A549 (cell line): Measurements from ENCODE around the gene IREB2. TPM values are rescaled to one million over a fixed set of nuclear protein-coding genes. Genes with fewer than 3 reads are reported as not detected.

ENCODE experiments used
- ATAC-seq, 2 experiments: fragments of 200-7000 bp in 1 of 2; fragments of >200 bp in 1 of 2; cut with Nextera tagmentation in 1 of 2; cut with Tn5 transposase in 1 of 2; 3 replicates each; pipeline versions ENCODE4 v1.8.0 to v1.9.1; 2018 to 2020; ENCODE audit warnings: mild to moderate bottlenecking in 1 of 2, moderate library complexity in 1 of 2
- CTCF ChIA-PET: fragments of 300-600 bp; sonication (Branson Sonifier 250); formaldehyde crosslinking; extraction: SDS; loops from one replicate; lab custom pipeline; 2021; ENCODE audit warnings: antibody characterized with exemption, inconsistent platforms; lab: Yijun Ruan, JAX
- POLR2A ChIA-PET: fragments of 350-600 bp; formaldehyde crosslinking; extraction: SDS; loops from one replicate; lab custom pipeline; 2021; ENCODE audit warnings: antibody characterized with exemption, inconsistent platforms; lab: Yijun Ruan, JAX
- DNase-seq, 2 experiments: peaks; one replicate each; pipeline versions ENCODE4 v3.0.0 to v3.0.0-alpha.2; 2011 to 2016; ENCODE audit warnings: low read depth in 1 of 2, low spot score in 1 of 2
- FAIRE-seq: peaks from 2 replicates; lab custom pipeline; 2011; peaks lifted over from hg19 to GRCh38; lab: Jason Lieb, UNC
- H3K27ac ChIP-seq, 2 experiments: fragments of >200 bp; sonication (Bioruptor Twin); formaldehyde crosslinking; 3 replicates each; pipeline ENCODE4 v1.5.1; 2016 to 2017
- H3K4me1 ChIP-seq: fragments of >200 bp; sonication (Bioruptor Twin); formaldehyde crosslinking; 3 replicates; pipeline ENCODE4 v1.6.1; 2016
- H3K4me2 ChIP-seq: fragments of >200 bp; sonication (Bioruptor Twin); formaldehyde crosslinking; 3 replicates; pipeline ENCODE4 v1.6.1; 2016
- H3K4me3 ChIP-seq: fragments of >200 bp; sonication (Bioruptor Twin); formaldehyde crosslinking; 3 replicates; pipeline ENCODE4 v1.5.1; 2016
- H3K9me3 ChIP-seq: fragments of >200 bp; sonication (Bioruptor Twin); formaldehyde crosslinking; 3 replicates; pipeline ENCODE4 v1.6.1; 2016
- BCL3 ChIP-seq: fragments of >200 bp; sonication (Bioruptor Twin); formaldehyde crosslinking; IDR thresholded peaks from 3 replicates; pipeline ENCODE4 v1.6.1; 2016
- BHLHE40 ChIP-seq: IDR thresholded peaks from 2 replicates; pipeline ENCODE4 v1.6.1; 2012; ENCODE audit warnings: low read depth, low read length, inconsistent platforms
- E2F6 ChIP-seq: IDR thresholded peaks from 2 replicates; pipeline ENCODE4 v1.6.1; 2012; ENCODE audit warnings: low read depth, borderline replicate concordance
- ELK1 ChIP-seq: fragments of 150-350 bp; IDR thresholded peaks from 2 replicates; pipeline ENCODE4 v1.6.1; 2014; ENCODE audit warnings: low read depth, mild to moderate bottlenecking, low read length
- FOSB ChIP-seq: fragments of 250-450 bp; sonication (Bioruptor Pico); IDR thresholded peaks from 2 replicates; pipeline ENCODE4 v1.5.0; 2020; ENCODE audit warnings: mild to moderate bottlenecking, moderate library complexity
- HMGXB4 ChIP-seq: fragments of 250-450 bp; sonication (Bioruptor Pico); IDR thresholded peaks from 2 replicates; pipeline ENCODE4 v1.5.0; 2021; ENCODE audit warnings: mild to moderate bottlenecking, moderate library complexity, borderline replicate concordance
- JUNB ChIP-seq: fragments of >200 bp; sonication (Bioruptor Twin); formaldehyde crosslinking; IDR thresholded peaks from 2 replicates; pipeline ENCODE4 v1.6.1; 2016
- KDM1A ChIP-seq: fragments of 200-600 bp; sonication (generic); IDR thresholded peaks from 2 replicates; pipeline ENCODE4 v1.6.1; 2016; ENCODE audit warnings: low read depth, mild to moderate bottlenecking
- MAFK ChIP-seq: fragments of 450-650 bp; IDR thresholded peaks from 2 replicates; pipeline ENCODE4 v1.6.1; 2014; ENCODE audit not compliant: partially characterized antibody
- PBX3 ChIP-seq: IDR thresholded peaks from 2 replicates; pipeline ENCODE4 v1.6.1; 2012
- RAD21 ChIP-seq, 2 experiments: fragments of >200 bp in 1 of 2; sonication (Bioruptor Twin) in 1 of 2; formaldehyde crosslinking in 1 of 2; IDR thresholded peaks in 1 of 2; conservative IDR thresholded peaks in 1 of 2; 2 replicates in 1 of 2; 3 replicates in 1 of 2; pipeline ENCODE4 v1.6.1; 2012 to 2018; ENCODE audit warnings: inconsistent platforms in 1 of 2
- RCOR1 ChIP-seq: fragments of 150-350 bp; IDR thresholded peaks from 2 replicates; pipeline ENCODE4 v1.6.1; 2014; ENCODE audit warnings: antibody characterized with exemption, low read length, low read depth
- RFX5 ChIP-seq: fragments of 450-650 bp; IDR thresholded peaks from 2 replicates; pipeline ENCODE4 v1.7.1; 2014; ENCODE audit warnings: antibody characterized with exemption, mild to moderate bottlenecking, moderate library complexity
- RNF2 ChIP-seq: fragments of 200-600 bp; sonication (generic); IDR thresholded peaks from 2 replicates; pipeline ENCODE4 v1.6.1; 2016; ENCODE audit warnings: low read depth, mild to moderate bottlenecking, antibody characterized with exemption, moderate library complexity, borderline replicate concordance
- SMC3 ChIP-seq: fragments of >200 bp; sonication (Bioruptor Twin); formaldehyde crosslinking; IDR thresholded peaks from 3 replicates; pipeline ENCODE4 v1.6.1; 2018; ENCODE audit warnings: inconsistent platforms
- TFCP2L1 ChIP-seq: fragments of 250-450 bp; sonication (Bioruptor Pico); IDR thresholded peaks from 2 replicates; pipeline ENCODE4 v1.5.0; 2021; ENCODE audit warnings: mild to moderate bottlenecking
- TP53 ChIP-seq: fragments of 250-450 bp; sonication (Bioruptor Pico); IDR thresholded peaks from 2 replicates; pipeline ENCODE4 v1.5.0; 2021; ENCODE audit warnings: mild to moderate bottlenecking, moderate library complexity
- ZFP36 ChIP-seq: fragments of 450-650 bp; IDR thresholded peaks from 2 replicates; pipeline ENCODE4 v1.6.1; 2014; ENCODE audit warnings: borderline replicate concordance; ENCODE audit not compliant: partially characterized antibody
- ZNF302 ChIP-seq: fragments of 250-450 bp; sonication (Bioruptor Pico); IDR thresholded peaks from 2 replicates; pipeline ENCODE4 v1.9.0; 2021; ENCODE audit warnings: inconsistent platforms, mild to moderate bottlenecking, moderate library complexity
- WGBS: methylation state at CpG from one replicate; pipeline ENCODE4 v1.1.6; 2017; ENCODE audit errors: missing lambda C conversion rate; 5-methylcytosine and 5-hydroxymethylcytosine counted together
- polyA plus RNA-seq, 4 experiments: library from polyadenylated mRNA; depleted of rRNA in 3 of 4; stranded (reverse); fragments of >200 nt; fragmentation: RNase III in 1 of 4; extraction: RNeasy Plus Mini Kit Qiagen cat#74134 plus additional on column Dnase treatment in 1 of 4; gene quantifications; 2 replicates in 3 of 4; 3 replicates in 1 of 4; pipeline ENCODE4 v1.2.3, GENCODE V29; 2011 to 2017

The IREB2 gene
- polyA plus RNA-seq, 2 of the 4 experiments (the other 2 are of a cell fraction), result 37.3 to 78.1 TPM

GRCh38 chr15:78540871-78541743 lies 103.1 kb downstream of the IREB2 start:
- Histone ChIP-seq H3K4me2 (peak overlapping the region; percentile 90), H3K4me1 (peaks cover 13% of the 10 kb centered on the region), H3K9me3 (no peaks in the 10 kb centered on the region), H3K4me3 (peak overlapping the region; percentile 72), H3K27ac (peak overlapping the region; percentile 93 to 96)
- TF ChIP-seq JUNB (no peak), PBX3 (no peak), RAD21 (conservative IDR thresholded peaks at IDR 0.05 in 1 of 2, IDR thresholded peaks at IDR 0.05 in 1 of 2) (no peak), RCOR1 (no peak), ZFP36 (no peak), TP53 (no peak), BCL3 (no peak), RNF2 (no peak), E2F6 (no peak), RFX5 (no peak), TFCP2L1 (CRISPR knock-in tag) (no peak), ZNF302 (CRISPR knock-in tag) (no peak), FOSB (CRISPR knock-in tag) (no peak), ELK1 (no peak), SMC3 (no peak)
- CTCF ChIA-PET, result interaction anchor here (0.6 to 2.1 kb wide), 14 partner anchors 9 to 236 kb away, joined by 3 to 10 read pairs (median 4); partner anchors contain the start of gene CHRNA5
- peak in 1 of 2 experiments; percentile 25; a peak in 3 of 6 replicates for ATAC-seq
- FAIRE-seq, result no peak
- POLR2A ChIA-PET, result interaction anchor here (1.1 to 4.8 kb wide), 12 partner anchors 9 to 392 kb away, joined by 3 to 69 read pairs (median 10); partner anchors contain the start of genes CHRNA5, HYKK, IDH3A and IREB2
- 2% methylated on average over 17 of the region's 17 CpGs for WGBS
- peak in 1 of 2 experiments; percentile 12 for DNase-seq

- peak overlapping the region; percentile 90 for H3K4me2 ChIP-seq
- POLR2A ChIA-PET, result interaction anchor here (2.2 to 4.8 kb wide), 3 partner anchors 8 to 24 kb away, joined by 13 to 69 read pairs (median 20); partner anchors contain the start of gene CHRNA5
- peaks cover 13% of the 10 kb centered on the region for H3K4me1 ChIP-seq
- CTCF ChIA-PET, result interaction anchor here (1.0 to 2.1 kb wide), 6 partner anchors 8 to 169 kb away, joined by 3 to 6 read pairs (median 4); no protein-coding TSS in a partner anchor
- no peak for DNase-seq
- TF ChIP-seq MAFK, result peak; percentile 75
- TF ChIP-seq HMGXB4 (CRISPR knock-in tag), result no peak
- no peak for TF ChIP-seq KDM1A
- TF ChIP-seq BHLHE40, result no peak
- no peak for ATAC-seq
- peak overlapping the region; percentile 93 to 96 for H3K27ac ChIP-seq
- H3K4me3 ChIP-seq, result peak overlapping the region; percentile 72
- H3K9me3 ChIP-seq, result no peaks in the 10 kb centered on the region
- WGBS, result 19% methylated on average over 1 of the region's 1 CpG
- FAIRE-seq, result no peak
These were observed 103.7 kb downstream of the IREB2 start for GRCh38 chr15:78541744-78542034.
